ENCODE data around the gene WRAP53. TPM values are rescaled to one million over a fixed set of nuclear protein-coding genes. Genes with fewer than 3 reads are reported as not detected.
"Not testable (repeated sequence)": the region's sequence is repeated elsewhere in the genome, so short reads cannot be mapped to it uniquely, and the experiment has no call there.

Gene WRAP53
- total RNA-seq = 1 to 10 TPM; 1.0 to 8.8 (median 6.2) TPM

DNA sequence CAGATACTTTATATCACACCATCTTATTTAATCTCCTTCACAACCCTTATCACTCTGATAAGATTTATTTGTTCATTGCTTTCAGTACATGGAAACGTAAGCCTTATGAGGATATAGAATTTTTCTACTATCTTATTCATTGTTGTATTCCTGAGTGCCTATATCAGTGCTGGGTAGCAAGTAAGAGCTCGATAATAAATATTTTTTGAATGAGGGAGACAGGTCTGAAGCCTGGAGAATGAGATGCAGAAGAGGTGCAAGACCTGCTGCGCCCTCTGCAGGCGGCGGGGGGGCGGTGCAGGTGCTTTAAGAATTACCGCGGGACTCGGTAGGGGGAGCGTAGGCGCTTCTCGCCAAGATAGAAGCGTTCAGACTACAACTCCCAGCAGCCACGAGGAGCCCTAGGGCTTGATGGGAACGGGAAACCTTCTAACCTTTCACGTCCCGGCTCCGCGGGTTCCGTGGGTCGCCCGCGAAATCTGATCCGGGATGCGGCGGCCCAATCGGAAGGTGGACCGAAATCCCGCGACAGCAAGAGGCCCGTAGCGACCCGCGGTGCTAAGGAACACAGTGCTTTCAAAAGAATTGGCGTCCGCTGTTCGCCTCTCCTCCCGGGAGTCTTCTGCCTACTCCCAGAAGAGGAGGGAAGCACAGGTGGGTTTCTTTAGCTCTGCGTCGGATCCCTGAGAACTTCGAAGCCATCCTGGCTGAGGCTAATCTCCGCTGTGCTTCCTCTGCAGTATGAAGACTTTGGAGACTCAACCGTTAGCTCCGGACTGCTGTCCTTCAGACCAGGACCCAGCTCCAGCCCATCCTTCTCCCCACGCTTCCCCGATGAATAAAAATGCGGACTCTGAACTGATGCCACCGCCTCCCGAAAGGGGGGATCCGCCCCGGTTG lies at the start of gene WRAP53:
Gene WRAP53 (plus strand): TSS at position 570 of the 900 bp plus-strand sequence. CDS start 172 bp downstream, at position 742.
- peak; percentile 98 to 99 for DNase-seq
- intact Hi-C loops (cut with DNase I; ENCODE audit: low total_unique reads) = loop anchor here (5.0 kb wide), 1 partner anchor 61 kb away; the partner anchor contains the start of gene SAT2
- no peaks in the 10 kb centered on the region for H3K27me3 ChIP-seq
- H3K4me3 ChIP-seq = peak within 1 kb of the TSS; percentile 83 to 85
- peak within 1 kb of the TSS; percentile 94 to 98 for H3K27ac ChIP-seq
- no peaks in the 10 kb centered on the region for H3K36me3 ChIP-seq
- peak; percentile 18 to 31 for TF ChIP-seq POLR2A (IDR thresholded peaks at IDR 0.05)
- TF ChIP-seq, protein P1, sequence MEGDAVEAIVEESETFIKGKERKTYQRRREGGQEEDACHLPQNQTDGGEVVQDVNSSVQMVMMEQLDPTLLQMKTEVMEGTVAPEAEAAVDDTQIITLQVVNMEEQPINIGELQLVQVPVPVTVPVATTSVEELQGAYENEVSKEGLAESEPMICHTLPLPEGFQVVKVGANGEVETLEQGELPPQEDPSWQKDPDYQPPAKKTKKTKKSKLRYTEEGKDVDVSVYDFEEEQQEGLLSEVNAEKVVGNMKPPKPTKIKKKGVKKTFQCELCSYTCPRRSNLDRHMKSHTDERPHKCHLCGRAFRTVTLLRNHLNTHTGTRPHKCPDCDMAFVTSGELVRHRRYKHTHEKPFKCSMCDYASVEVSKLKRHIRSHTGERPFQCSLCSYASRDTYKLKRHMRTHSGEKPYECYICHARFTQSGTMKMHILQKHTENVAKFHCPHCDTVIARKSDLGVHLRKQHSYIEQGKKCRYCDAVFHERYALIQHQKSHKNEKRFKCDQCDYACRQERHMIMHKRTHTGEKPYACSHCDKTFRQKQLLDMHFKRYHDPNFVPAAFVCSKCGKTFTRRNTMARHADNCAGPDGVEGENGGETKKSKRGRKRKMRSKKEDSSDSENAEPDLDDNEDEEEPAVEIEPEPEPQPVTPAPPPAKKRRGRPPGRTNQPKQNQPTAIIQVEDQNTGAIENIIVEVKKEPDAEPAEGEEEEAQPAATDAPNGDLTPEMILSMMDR (IDR thresholded peaks at IDR 0.05) = peak; percentile 96 to 99 (median 98)
- no peaks in the 10 kb centered on the region for H3K9me3 ChIP-seq
- peaks cover 6 to 16% of the 10 kb centered on the region in 2 donors for H3K4me1 ChIP-seq

GRCh38 chr17:7640783-7641182 lies 47.5 kb upstream of the WRAP53 start:
- TF ChIP-seq, protein P1 (IDR thresholded peaks at IDR 0.05) = no peak
- no peak for TF ChIP-seq POLR2A (IDR thresholded peaks at IDR 0.05)
- Histone ChIP-seq H3K4me3 (no peak overlapping the region), H3K36me3 (no peaks in the 10 kb centered on the region), H3K9me3 (no peaks in the 10 kb centered on the region), H3K27ac (no peak overlapping the region), H3K27me3 (no peaks in the 10 kb centered on the region), H3K4me1 (no peaks in the 10 kb centered on the region)
- intact Hi-C loops (cut with DNase I; ENCODE audit: low total_unique reads) = no loop called here
- DNase-seq = no peak

DNA sequence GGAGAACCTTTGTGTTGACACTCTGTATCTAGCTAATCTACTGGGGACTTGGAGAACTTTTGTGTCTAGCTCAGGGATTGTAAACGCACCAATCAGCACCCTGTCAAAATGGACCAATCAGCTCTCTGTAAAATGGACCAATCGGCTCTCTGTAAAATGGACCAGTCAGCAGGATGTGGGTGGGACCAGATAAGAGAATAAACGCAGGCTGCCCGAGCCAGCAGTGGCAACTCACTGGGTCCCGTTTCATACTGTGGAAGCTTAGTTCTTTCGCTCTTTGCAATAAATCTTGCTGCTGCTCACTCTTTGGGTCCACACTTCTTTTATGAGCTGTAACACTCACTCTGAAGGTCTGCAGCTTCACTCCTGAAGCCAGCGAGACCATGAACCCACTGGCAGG lies 46.6 kb upstream of the WRAP53 start:
- H3K9me3 ChIP-seq; intact Hi-C loops (cut with DNase I; ENCODE audit: low total_unique reads); H3K36me3 ChIP-seq; H3K27ac ChIP-seq; DNase-seq; H3K4me1 ChIP-seq; H3K4me3 ChIP-seq; H3K27me3 ChIP-seq: not testable (repeated sequence)

DNA sequence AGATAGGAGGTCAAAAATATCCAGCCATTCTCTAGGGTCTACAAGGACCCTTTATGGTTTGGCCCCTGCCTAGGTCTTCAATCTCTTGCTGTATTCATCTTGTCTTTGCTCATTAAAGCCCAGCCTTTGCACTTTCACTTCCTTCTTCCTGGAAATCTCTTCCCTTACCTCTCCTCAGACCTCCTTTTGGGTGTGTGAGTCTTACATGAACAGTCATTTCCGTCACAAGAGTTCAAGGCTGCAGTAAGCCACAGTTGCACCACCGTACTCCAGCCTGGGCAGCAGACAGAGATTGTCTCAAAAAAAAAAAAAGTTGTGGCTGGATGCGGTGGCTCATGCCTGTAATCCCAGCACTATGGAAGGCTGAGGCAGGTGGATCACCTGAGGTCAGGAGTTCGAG lies 43.5 kb upstream of the WRAP53 start:
- no peaks in the 10 kb centered on the region for H3K4me1 ChIP-seq
- H3K9me3 ChIP-seq = no peaks in the 10 kb centered on the region
- intact Hi-C loops (cut with DNase I; ENCODE audit: low total_unique reads) = no loop called here
- no peak overlapping the region for H3K27ac ChIP-seq
- no peaks in the 10 kb centered on the region for H3K27me3 ChIP-seq
- DNase-seq = no peak
- H3K36me3 ChIP-seq = no peaks in the 10 kb centered on the region
- no peak overlapping the region for H3K4me3 ChIP-seq
- TF ChIP-seq POLR2A (IDR thresholded peaks at IDR 0.05) = no peak
- TF ChIP-seq, protein P1 (IDR thresholded peaks at IDR 0.05) = no peak

DNA sequence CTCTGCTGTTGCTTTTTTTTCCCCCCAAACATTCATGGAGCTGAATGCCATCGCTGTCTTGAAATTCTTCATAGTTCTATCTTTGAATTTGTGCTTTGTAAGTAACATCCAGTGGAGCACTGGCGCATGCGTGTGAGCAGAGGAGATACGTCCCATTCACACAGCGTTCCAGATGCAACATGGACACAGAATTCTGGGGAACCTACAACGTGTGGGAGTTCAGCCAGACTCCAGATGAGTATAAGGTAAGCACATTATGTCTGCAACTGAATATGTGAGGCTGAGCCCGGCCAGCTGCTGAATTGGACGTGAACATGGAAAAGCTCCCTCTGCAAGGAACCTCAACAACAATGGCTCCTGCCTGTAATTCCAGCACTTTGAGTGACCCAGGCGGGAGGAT lies 41.8 kb upstream of the WRAP53 start:
- H3K4me1 ChIP-seq = no peaks in the 10 kb centered on the region
- TF ChIP-seq POLR2A (IDR thresholded peaks at IDR 0.05) = no peak
- TF ChIP-seq, protein P1 (IDR thresholded peaks at IDR 0.05) = no peak
- H3K36me3 ChIP-seq = no peaks in the 10 kb centered on the region
- no peak overlapping the region for H3K4me3 ChIP-seq
- DNase-seq = no peak
- H3K27me3 ChIP-seq = no peaks in the 10 kb centered on the region
- no peak overlapping the region for H3K27ac ChIP-seq
- no peaks in the 10 kb centered on the region for H3K9me3 ChIP-seq
- intact Hi-C loops (cut with DNase I; ENCODE audit: low total_unique reads) = no loop called here

Measured in uterus (tissue), 4 donors.